HG02970 (cell line): ENCODE measurements around the gene TMCC1.
"Not testable (repeated sequence)": the region's sequence is repeated elsewhere in the genome, so short reads cannot be mapped to it uniquely, and the experiment has no call there.

Source experiments
- ATAC-seq: cut with Tn5 transposase; IDR thresholded peaks from one replicate; pipeline ENCODE4 v1.9.1; 2021; ENCODE audit warnings: mild to moderate bottlenecking, moderate library complexity, moderate number of reproducible peaks; ENCODE audit not compliant: unreplicated experiment, low FRiP score

The TMCC1 gene

GRCh38 chr3:129614927-129615363, 278.6 kb downstream of the TMCC1 start:
- ATAC-seq: no peak

- ATAC-seq: no peak
These were observed 279.1 kb downstream of the TMCC1 start for GRCh38 chr3:129614435-129614834.

- no peak for ATAC-seq
These were observed 280.2 kb downstream of the TMCC1 start for GRCh38 chr3:129613367-129613740.

- no peak for ATAC-seq
These were observed 280.8 kb downstream of the TMCC1 start for GRCh38 chr3:129612534-129613366.

- no peak for ATAC-seq
These were observed 281.5 kb downstream of the TMCC1 start for GRCh38 chr3:129611812-129612533.

- no peak for ATAC-seq
These were observed 282.1 kb downstream of the TMCC1 start for GRCh38 chr3:129611446-129611800.

GRCh38 chr3:129610794-129611445, 282.6 kb downstream of the TMCC1 start:
- ATAC-seq: not testable (repeated sequence)

- no peak for ATAC-seq
These were observed 283.2 kb downstream of the TMCC1 start for GRCh38 chr3:129610276-129610675.

GRCh38 chr3:129609591-129610182, 283.8 kb downstream of the TMCC1 start:
- no peak for ATAC-seq

GRCh38 chr3:129608936-129609590, 284.4 kb downstream of the TMCC1 start:
- no peak for ATAC-seq

- no peak for ATAC-seq
These were observed 285.2 kb downstream of the TMCC1 start for GRCh38 chr3:129608087-129608935.

GRCh38 chr3:129607391-129608068, 286.0 kb downstream of the TMCC1 start:
- ATAC-seq: no peak

- ATAC-seq: no peak
These were observed 286.7 kb downstream of the TMCC1 start, which contains the start of gene PLXND1 for GRCh38 chr3:129606636-129607390. Gene PLXND1 (minus strand): TSS chr3:129606676. CDS start chr3:129606639, 37 bp downstream.

GRCh38 chr3:129605922-129606635, 287.4 kb downstream of the TMCC1 start:
- ATAC-seq: no peak

- no peak for ATAC-seq
These were observed 288.1 kb downstream of the TMCC1 start for GRCh38 chr3:129605203-129605921.

GRCh38 chr3:129604767-129605166, 288.7 kb downstream of the TMCC1 start:
- ATAC-seq: no peak
